ENCODE results near the gene CFAP77. TPM values are rescaled to one million over a fixed set of nuclear protein-coding genes. Genes with fewer than 3 reads are reported as not detected.

Gene CFAP77
- total RNA-seq, 1 donor from 2014 or later = not detected

- no peaks in the 10 kb centered on the region for H3K4me1 Mint-ChIP-seq (ENCODE audit: low read depth)
- H3K27ac Mint-ChIP-seq = no peak overlapping the region
- H3K9me3 Mint-ChIP-seq = no peaks in the 10 kb centered on the region
- intact Hi-C loops (cut with micrococcal nuclease) = no loop called here
- no peak for DNase-seq (ENCODE audit: low spot score)
- H3K4me3 Mint-ChIP-seq = no peak overlapping the region
- peaks cover 5% of the 10 kb centered on the region for H3K27me3 Mint-ChIP-seq (ENCODE audit: insufficient read depth)
- H3K36me3 Mint-ChIP-seq (ENCODE audit: low read depth) = no peaks in the 10 kb centered on the region
These were observed 110.6 kb downstream of the CFAP77 start for GRCh38 chr9:132520612-132521011.

- Mint-ChIP-seq H3K36me3 (ENCODE audit: low read depth) (no peaks in the 10 kb centered on the region), H3K27me3 (ENCODE audit: insufficient read depth) (peaks cover 6% of the 10 kb centered on the region), H3K4me1 (ENCODE audit: low read depth) (no peaks in the 10 kb centered on the region), H3K4me3 (no peak overlapping the region), H3K27ac (no peak overlapping the region), H3K9me3 (no peaks in the 10 kb centered on the region)
- intact Hi-C loops (cut with micrococcal nuclease) = no loop called here
- DNase-seq (ENCODE audit: low spot score) = no peak
These were observed 115.5 kb downstream of the CFAP77 start for GRCh38 chr9:132525308-132526023.

GRCh38 chr9:132531195-132531594 lies 121.2 kb downstream of the CFAP77 start:
- Mint-ChIP-seq H3K9me3 (peaks cover 3% of the 10 kb centered on the region), H3K27ac (no peak overlapping the region), H3K27me3 (ENCODE audit: insufficient read depth) (peaks cover 11% of the 10 kb centered on the region), H3K4me3 (no peak overlapping the region), H3K36me3 (ENCODE audit: low read depth) (no peaks in the 10 kb centered on the region), H3K4me1 (ENCODE audit: low read depth) (no peaks in the 10 kb centered on the region)
- intact Hi-C loops (cut with micrococcal nuclease) = no loop called here
- DNase-seq (ENCODE audit: low spot score) = no peak

GRCh38 chr9:132531710-132532570 lies 121.9 kb downstream of the CFAP77 start:
- no peak for DNase-seq (ENCODE audit: low spot score)
- Mint-ChIP-seq H3K4me1 (ENCODE audit: low read depth) (no peaks in the 10 kb centered on the region), H3K27me3 (ENCODE audit: insufficient read depth) (peaks cover 11% of the 10 kb centered on the region), H3K4me3 (no peak overlapping the region), H3K9me3 (peaks cover 3% of the 10 kb centered on the region), H3K27ac (no peak overlapping the region), H3K36me3 (ENCODE audit: low read depth) (no peaks in the 10 kb centered on the region)
- intact Hi-C loops (cut with micrococcal nuclease) = no loop called here

GRCh38 chr9:132534832-132535231 lies 124.8 kb downstream of the CFAP77 start:
- intact Hi-C loops (cut with micrococcal nuclease) = no loop called here
- Mint-ChIP-seq H3K4me3 (no peak overlapping the region), H3K4me1 (ENCODE audit: low read depth) (no peaks in the 10 kb centered on the region), H3K36me3 (ENCODE audit: low read depth) (no peaks in the 10 kb centered on the region), H3K27ac (no peak overlapping the region), H3K9me3 (peaks cover 3% of the 10 kb centered on the region), H3K27me3 (ENCODE audit: insufficient read depth) (peaks cover 11% of the 10 kb centered on the region)
- no peak for DNase-seq (ENCODE audit: low spot score)

- intact Hi-C loops (cut with micrococcal nuclease) = no loop called here
- Mint-ChIP-seq H3K27ac (no peak overlapping the region), H3K27me3 (ENCODE audit: insufficient read depth) (peaks cover 3% of the 10 kb centered on the region), H3K4me3 (no peak overlapping the region), H3K4me1 (ENCODE audit: low read depth) (no peaks in the 10 kb centered on the region), H3K36me3 (ENCODE audit: low read depth) (no peaks in the 10 kb centered on the region), H3K9me3 (peaks cover 3% of the 10 kb centered on the region)
- DNase-seq (ENCODE audit: low spot score) = no peak
These were observed 126.1 kb downstream of the CFAP77 start for GRCh38 chr9:132536124-132536523.

GRCh38 chr9:132537352-132537751 lies 127.3 kb downstream of the CFAP77 start:
- Mint-ChIP-seq H3K4me1 (ENCODE audit: low read depth) (no peaks in the 10 kb centered on the region), H3K9me3 (peaks cover 3% of the 10 kb centered on the region), H3K27me3 (ENCODE audit: insufficient read depth) (no peaks in the 10 kb centered on the region), H3K4me3 (no peak overlapping the region), H3K27ac (no peak overlapping the region), H3K36me3 (ENCODE audit: low read depth) (no peaks in the 10 kb centered on the region)
- DNase-seq (ENCODE audit: low spot score) = no peak
- intact Hi-C loops (cut with micrococcal nuclease) = no loop called here

- DNase-seq (ENCODE audit: low spot score) = no peak
- Mint-ChIP-seq H3K9me3 (peaks cover 3% of the 10 kb centered on the region), H3K36me3 (ENCODE audit: low read depth) (no peaks in the 10 kb centered on the region), H3K4me3 (no peak overlapping the region), H3K27ac (no peak overlapping the region), H3K4me1 (ENCODE audit: low read depth) (no peaks in the 10 kb centered on the region), H3K27me3 (ENCODE audit: insufficient read depth) (no peaks in the 10 kb centered on the region)
- intact Hi-C loops (cut with micrococcal nuclease) = no loop called here
These were observed 128.1 kb downstream of the CFAP77 start for GRCh38 chr9:132538071-132538470.

GRCh38 chr9:132539096-132539495 lies 129.1 kb downstream of the CFAP77 start:
- intact Hi-C loops (cut with micrococcal nuclease) = no loop called here
- Mint-ChIP-seq H3K27me3 (ENCODE audit: insufficient read depth) (no peaks in the 10 kb centered on the region), H3K4me3 (no peak overlapping the region), H3K36me3 (ENCODE audit: low read depth) (no peaks in the 10 kb centered on the region), H3K9me3 (peaks cover 3% of the 10 kb centered on the region), H3K27ac (no peak overlapping the region), H3K4me1 (ENCODE audit: low read depth) (no peaks in the 10 kb centered on the region)
- DNase-seq (ENCODE audit: low spot score) = no peak

GRCh38 chr9:132541051-132541450 lies 131.0 kb downstream of the CFAP77 start:
- H3K27me3 Mint-ChIP-seq (ENCODE audit: insufficient read depth) = peaks cover 3% of the 10 kb centered on the region
- H3K9me3 Mint-ChIP-seq = no peaks in the 10 kb centered on the region
- intact Hi-C loops (cut with micrococcal nuclease) = no loop called here

GRCh38 chr9:132541870-132542830 lies 132.1 kb downstream of the CFAP77 start:
- no peaks in the 10 kb centered on the region for H3K4me1 Mint-ChIP-seq (ENCODE audit: low read depth)
- no peak overlapping the region for H3K27ac Mint-ChIP-seq
- H3K27me3 Mint-ChIP-seq (ENCODE audit: insufficient read depth) = peaks cover 4% of the 10 kb centered on the region
- no peaks in the 10 kb centered on the region for H3K36me3 Mint-ChIP-seq (ENCODE audit: low read depth)
- intact Hi-C loops (cut with micrococcal nuclease) = no loop called here
- DNase-seq (ENCODE audit: low spot score) = no peak
- H3K9me3 Mint-ChIP-seq = no peaks in the 10 kb centered on the region
- H3K4me3 Mint-ChIP-seq = no peak overlapping the region

More at GRCh38 chr9:132541051-132541450, 131.0 kb downstream of the CFAP77 start:
- Mint-ChIP-seq H3K27ac (no peak overlapping the region), H3K4me1 (ENCODE audit: low read depth) (no peaks in the 10 kb centered on the region), H3K36me3 (ENCODE audit: low read depth) (no peaks in the 10 kb centered on the region), H3K4me3 (no peak overlapping the region)
- no peak for DNase-seq (ENCODE audit: low spot score)

GRCh38 chr9:132543251-132543650 lies 133.2 kb downstream of the CFAP77 start:
- Mint-ChIP-seq H3K9me3 (no peaks in the 10 kb centered on the region), H3K4me1 (ENCODE audit: low read depth) (no peaks in the 10 kb centered on the region), H3K4me3 (no peak overlapping the region), H3K27ac (no peak overlapping the region), H3K36me3 (ENCODE audit: low read depth) (no peaks in the 10 kb centered on the region), H3K27me3 (ENCODE audit: insufficient read depth) (peaks cover 8% of the 10 kb centered on the region)
- intact Hi-C loops (cut with micrococcal nuclease) = no loop called here
- no peak for DNase-seq (ENCODE audit: low spot score)
